Neural progenitor cell (in vitro differentiated cells): Measurements from ENCODE around the gene HAUS8. TPM values are rescaled to one million over a fixed set of nuclear protein-coding genes. Genes with fewer than 3 reads are reported as not detected.

ENCODE experiments used
- DNase-seq: peaks from one replicate; pipeline ENCODE4 v3.0.0-alpha.2; 2016; ENCODE audit warnings: low spot score
- H2AFZ ChIP-seq: fragments of 200-600 bp; sonication (generic); replicated peaks from 2 replicates; pipeline ENCODE4 v1.6.1; 2016; ENCODE audit warnings: antibody characterized with exemption
- H3F3A ChIP-seq: fragments of 200-600 bp; sonication (generic); 2 replicates; pipeline ENCODE4 v1.6.1; 2016; ENCODE audit warnings: antibody characterized with exemption, low read depth
- H3K27ac ChIP-seq: fragments of 200-600 bp; sonication (generic); 2 replicates; pipeline ENCODE4 v1.5.1; 2016; ENCODE audit warnings: mild to moderate bottlenecking
- H3K27me3 ChIP-seq: fragments of 200-600 bp; sonication (generic); 2 replicates; pipeline ENCODE4 v1.6.1; 2016; ENCODE audit warnings: mild to moderate bottlenecking, moderate library complexity
- H3K36me3 ChIP-seq: fragments of 200-600 bp; sonication (generic); 2 replicates; pipeline ENCODE4 v1.5.1; 2016
- H3K4me1 ChIP-seq: fragments of 200-600 bp; sonication (generic); 2 replicates; pipeline ENCODE4 v1.6.1; 2016; ENCODE audit warnings: mixed run types
- H3K4me2 ChIP-seq: fragments of 200-600 bp; sonication (generic); 2 replicates; pipeline ENCODE4 v1.6.1; 2016
- H3K4me3 ChIP-seq: fragments of 200-600 bp; sonication (generic); 2 replicates; pipeline ENCODE4 v1.5.1; 2016
- H3K79me2 ChIP-seq: fragments of 200-600 bp; sonication (generic); 2 replicates; pipeline ENCODE4 v1.6.1; 2016; ENCODE audit warnings: low read depth
- H3K9ac ChIP-seq: fragments of 200-600 bp; sonication (generic); 2 replicates; pipeline ENCODE4 v1.6.1; 2016
- H3K9me3 ChIP-seq: fragments of 200-600 bp; sonication (generic); 2 replicates; pipeline ENCODE4 v1.5.1; 2016; ENCODE audit warnings: low read depth
- H4K20me1 ChIP-seq: fragments of 200-600 bp; sonication (generic); 2 replicates; pipeline ENCODE4 v1.6.1; 2016; ENCODE audit warnings: low read depth
- H3K27ac Mint-ChIP-seq: 3 replicates; pipeline ENCODE4 v1.8.0; 2021; ENCODE audit warnings: mixed read lengths
- H3K27me3 Mint-ChIP-seq: 2 replicates; pipeline ENCODE4 v1.8.0; 2022; ENCODE audit warnings: low read depth, mild to moderate bottlenecking, inconsistent platforms, moderate library complexity, mixed read lengths; ENCODE audit not compliant: insufficient read depth
- H3K36me3 Mint-ChIP-seq: 3 replicates; pipeline ENCODE4 v1.8.0; 2021; ENCODE audit warnings: mixed read lengths
- H3K4me1 Mint-ChIP-seq: 3 replicates; pipeline ENCODE4 v1.8.0; 2021; ENCODE audit warnings: mixed read lengths
- H3K4me3 Mint-ChIP-seq: 3 replicates; pipeline ENCODE4 v1.8.0; 2021; ENCODE audit warnings: mild to moderate bottlenecking, moderate library complexity, mixed read lengths
- H3K9me3 Mint-ChIP-seq: 3 replicates; pipeline ENCODE4 v1.8.0; 2020; ENCODE audit warnings: mixed read lengths
- EZH2 ChIP-seq: fragments of 200-600 bp; sonication (generic); IDR thresholded peaks from 2 replicates; pipeline ENCODE4 v1.6.1; 2017; ENCODE audit warnings: antibody characterized with exemption, mild to moderate bottlenecking, moderate library complexity
- EZH2phosphoT487 ChIP-seq: fragments of 200-600 bp; sonication (generic); IDR thresholded peaks from 2 replicates; pipeline ENCODE4 v1.6.1; 2017; ENCODE audit warnings: antibody characterized with exemption
- total RNA-seq: library from RNA; depleted of rRNA; stranded (reverse); fragments of >200 nt; gene quantifications from 2 replicates; pipeline ENCODE4 v1.2.3, GENCODE V29; 2015; ENCODE audit warnings: low replicate concordance
- TF ChIP-seq, protein P1 (sequence below): fragments of 200-600 bp; sonication (generic); IDR thresholded peaks from 2 replicates; pipeline ENCODE4 v1.5.1; 2017; ENCODE audit warnings: antibody characterized with exemption, mild to moderate bottlenecking

Gene HAUS8
- total RNA-seq, 1 donor from 2014 or later, result 15.6 TPM

GRCh38 chr19:17113127-17113785 is 38.0 kb upstream of the HAUS8 start:
- Histone ChIP-seq H2AFZ (no peak overlapping the region), H3K79me2 (no peaks in the 10 kb centered on the region), H3K4me1 (peaks cover 9% of the 10 kb centered on the region), H3K4me3 (no peak overlapping the region), H3F3A (peaks cover 6% of the 10 kb centered on the region), H3K27me3 (no peaks in the 10 kb centered on the region), H3K27ac (no peak overlapping the region), H4K20me1 (peaks cover 29% of the 10 kb centered on the region), H3K9ac (no peak overlapping the region), H3K9me3 (no peaks in the 10 kb centered on the region), H3K4me2 (no peak overlapping the region), H3K36me3 (no peaks in the 10 kb centered on the region)
- Mint-ChIP-seq H3K27me3 (peaks cover 2% of the 10 kb centered on the region), H3K4me1 (peaks cover 18% of the 10 kb centered on the region), H3K4me3 (no peak overlapping the region), H3K36me3 (peaks cover 14% of the 10 kb centered on the region), H3K27ac (peak overlapping the region; percentile 26), H3K9me3 (no peaks in the 10 kb centered on the region)
- no peak for DNase-seq
- TF ChIP-seq EZH2 (no peak), EZH2phosphoT487 (no peak)
- TF ChIP-seq, protein P1, sequence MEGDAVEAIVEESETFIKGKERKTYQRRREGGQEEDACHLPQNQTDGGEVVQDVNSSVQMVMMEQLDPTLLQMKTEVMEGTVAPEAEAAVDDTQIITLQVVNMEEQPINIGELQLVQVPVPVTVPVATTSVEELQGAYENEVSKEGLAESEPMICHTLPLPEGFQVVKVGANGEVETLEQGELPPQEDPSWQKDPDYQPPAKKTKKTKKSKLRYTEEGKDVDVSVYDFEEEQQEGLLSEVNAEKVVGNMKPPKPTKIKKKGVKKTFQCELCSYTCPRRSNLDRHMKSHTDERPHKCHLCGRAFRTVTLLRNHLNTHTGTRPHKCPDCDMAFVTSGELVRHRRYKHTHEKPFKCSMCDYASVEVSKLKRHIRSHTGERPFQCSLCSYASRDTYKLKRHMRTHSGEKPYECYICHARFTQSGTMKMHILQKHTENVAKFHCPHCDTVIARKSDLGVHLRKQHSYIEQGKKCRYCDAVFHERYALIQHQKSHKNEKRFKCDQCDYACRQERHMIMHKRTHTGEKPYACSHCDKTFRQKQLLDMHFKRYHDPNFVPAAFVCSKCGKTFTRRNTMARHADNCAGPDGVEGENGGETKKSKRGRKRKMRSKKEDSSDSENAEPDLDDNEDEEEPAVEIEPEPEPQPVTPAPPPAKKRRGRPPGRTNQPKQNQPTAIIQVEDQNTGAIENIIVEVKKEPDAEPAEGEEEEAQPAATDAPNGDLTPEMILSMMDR, result no peak

DNA sequence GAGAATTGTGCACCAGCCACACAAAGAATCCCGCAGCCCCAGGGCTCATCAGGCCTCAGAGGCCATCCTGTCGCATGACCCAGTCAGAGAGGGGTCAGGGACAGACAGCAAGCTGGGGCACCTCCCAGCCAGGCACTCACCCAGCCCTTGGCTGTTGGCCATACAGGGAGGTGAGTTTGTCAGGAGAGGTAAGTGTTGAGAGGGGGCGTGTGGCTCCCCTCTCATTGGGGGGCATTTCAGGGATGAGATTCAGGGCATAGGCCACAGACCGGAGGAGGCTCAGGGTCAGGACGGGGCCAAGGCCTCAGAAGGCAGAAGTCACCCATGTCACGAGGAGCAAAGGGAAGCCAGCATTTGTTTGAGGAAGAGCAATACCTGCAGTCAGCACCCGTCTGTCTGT is 37.4 kb upstream of the HAUS8 start:
- Histone ChIP-seq H2AFZ (no peak overlapping the region), H3K9me3 (no peaks in the 10 kb centered on the region), H3K9ac (no peak overlapping the region), H3F3A (peaks cover 6% of the 10 kb centered on the region), H3K79me2 (no peaks in the 10 kb centered on the region), H3K27ac (no peak overlapping the region), H3K4me1 (peaks cover 9% of the 10 kb centered on the region), H3K4me2 (no peak overlapping the region), H3K36me3 (no peaks in the 10 kb centered on the region), H4K20me1 (peaks cover 24% of the 10 kb centered on the region), H3K27me3 (no peaks in the 10 kb centered on the region), H3K4me3 (no peak overlapping the region)
- peak overlapping the region; percentile 26 for H3K27ac Mint-ChIP-seq
- H3K27me3 Mint-ChIP-seq, result peaks cover 2% of the 10 kb centered on the region
- H3K9me3 Mint-ChIP-seq, result no peaks in the 10 kb centered on the region
- DNase-seq, result no peak
- no peak overlapping the region for H3K4me3 Mint-ChIP-seq
- peaks cover 18% of the 10 kb centered on the region for H3K4me1 Mint-ChIP-seq
- TF ChIP-seq EZH2phosphoT487 (no peak), EZH2 (no peak)
- TF ChIP-seq, protein P1, result no peak
- peaks cover 14% of the 10 kb centered on the region for H3K36me3 Mint-ChIP-seq

DNA sequence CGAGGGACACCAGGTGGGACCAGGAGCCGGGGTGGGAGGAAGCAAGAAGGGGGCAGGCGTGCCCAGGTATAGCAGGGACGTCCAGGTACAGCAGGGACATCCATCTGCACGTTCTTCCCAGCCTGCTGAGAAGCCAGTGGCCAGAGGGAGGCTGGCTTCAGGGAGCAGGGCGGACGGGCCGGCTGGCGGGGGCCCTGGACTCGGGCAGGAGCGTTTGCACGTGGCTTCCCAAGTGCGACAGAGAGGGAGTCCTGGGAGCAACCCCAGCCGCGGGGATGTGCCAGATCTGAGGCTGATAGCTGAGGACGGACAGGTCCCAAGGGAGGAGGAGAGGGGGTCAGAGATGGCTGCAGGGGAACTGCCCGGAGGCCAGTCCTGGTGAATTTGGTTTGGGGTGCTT is 37.0 kb upstream of the HAUS8 start:
- Mint-ChIP-seq H3K9me3 (no peaks in the 10 kb centered on the region), H3K4me1 (peaks cover 18% of the 10 kb centered on the region), H3K27me3 (peaks cover 2% of the 10 kb centered on the region), H3K27ac (no peak overlapping the region), H3K36me3 (peaks cover 14% of the 10 kb centered on the region), H3K4me3 (no peak overlapping the region)
- Histone ChIP-seq H3K4me3 (no peak overlapping the region), H3K79me2 (no peaks in the 10 kb centered on the region), H4K20me1 (peaks cover 24% of the 10 kb centered on the region), H3K9ac (no peak overlapping the region), H3K36me3 (no peaks in the 10 kb centered on the region), H3F3A (peaks cover 6% of the 10 kb centered on the region), H3K27me3 (no peaks in the 10 kb centered on the region), H3K4me1 (peaks cover 9% of the 10 kb centered on the region), H3K4me2 (no peak overlapping the region), H2AFZ (no peak overlapping the region), H3K27ac (no peak overlapping the region), H3K9me3 (no peaks in the 10 kb centered on the region)
- TF ChIP-seq, protein P1, result no peak
- TF ChIP-seq EZH2 (no peak), EZH2phosphoT487 (no peak)
- no peak for DNase-seq
